Activated T-helper 9 cell treated with anti-CD3 and anti-CD28 coated beads, Interleukin-2, amount 50 U/mL, for 16 hours (primary cell): ENCODE measurements around the gene DCAF12L1.

Experiments
- DNase-seq: peaks from one replicate; pipeline ENCODE4 v3.0.0-alpha.2; 2020; ENCODE audit warnings: low read depth

The DCAF12L1 gene

GRCh38 chrX:126552313-126553022 is at the start of gene DCAF12L1:
Gene DCAF12L1 (minus strand): TSS chrX:126552814. CDS start chrX:126552608, 206 bp downstream.
- DNase-seq, result no peak

- DNase-seq, result no peak
Measured at GRCh38 chrX:126580877-126581276, 28.3 kb upstream of the DCAF12L1 start.

DNA sequence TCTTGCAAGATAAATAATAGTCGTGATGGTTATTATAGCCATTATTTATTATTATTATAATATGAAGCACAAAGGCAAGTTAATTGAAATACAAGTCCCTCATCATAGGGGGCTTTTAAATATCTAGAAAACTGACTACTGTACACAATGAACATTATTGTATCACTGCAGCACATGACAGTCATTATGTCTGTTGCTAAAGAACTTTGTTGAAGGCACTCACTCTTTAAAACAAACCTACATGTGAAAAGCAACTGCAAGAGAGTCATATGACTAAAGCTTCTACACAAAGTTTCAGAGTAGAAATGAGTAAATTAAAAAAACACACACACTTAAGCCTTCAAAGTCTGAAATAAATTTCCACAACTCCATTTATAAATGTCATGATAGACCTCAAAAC is 23.3 kb upstream of the DCAF12L1 start:
- no peak for DNase-seq

GRCh38 chrX:126557151-126557550 is 4.5 kb upstream of the DCAF12L1 start:
- DNase-seq, result no peak

GRCh38 chrX:126551725-126552312 is 795 bp downstream of the DCAF12L1 start:
- no peak for DNase-seq

DNA sequence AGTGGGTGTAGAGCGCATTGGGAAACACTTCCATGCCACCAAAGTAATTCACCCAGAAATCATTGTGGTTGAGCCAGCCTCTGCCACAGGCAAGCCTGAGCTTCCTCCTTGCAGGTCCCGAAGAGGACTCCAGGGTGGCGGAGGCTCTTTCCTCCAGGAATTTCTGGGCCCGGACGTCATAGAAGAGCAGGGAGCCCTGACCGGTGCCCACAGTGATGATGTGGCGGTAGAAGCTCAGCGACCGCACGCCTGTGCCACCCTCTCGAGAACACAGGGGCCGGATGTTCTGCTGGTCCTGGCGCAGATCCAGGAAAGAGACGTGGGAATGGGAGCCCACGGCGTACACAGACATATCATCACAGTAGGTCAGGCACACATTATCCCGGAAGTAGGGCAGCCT is 1.3 kb downstream of the DCAF12L1 start:
- DNase-seq, result no peak

- no peak for DNase-seq
Measured at GRCh38 chrX:126550816-126551215, 1.8 kb downstream of the DCAF12L1 start.

DNA sequence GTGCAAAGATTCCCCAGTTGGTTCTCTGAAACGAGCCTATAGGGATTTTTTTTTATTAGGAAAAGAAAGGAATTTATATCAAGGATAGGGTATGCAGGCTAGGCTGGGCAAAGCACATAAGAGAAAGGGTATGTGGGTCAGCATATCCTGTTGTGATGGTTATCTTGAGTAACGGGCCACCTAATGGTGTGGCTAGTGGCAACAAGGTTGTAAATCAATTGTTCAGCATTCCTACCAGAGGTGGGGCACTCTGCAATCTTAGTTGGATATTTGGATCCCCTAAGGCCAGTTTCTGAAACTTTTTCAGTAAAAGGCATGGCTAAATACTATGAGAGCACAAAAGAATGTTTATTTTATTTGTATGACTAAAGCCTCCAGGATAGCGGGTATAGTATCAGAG is 42.7 kb downstream of the DCAF12L1 start:
- DNase-seq, result no peak
